HepG2 (cell line): ENCODE measurements around the gene PLD2. TPM values are rescaled to one million over a fixed set of nuclear protein-coding genes. Genes with fewer than 3 reads are reported as not detected.
A peak's percentile ranks its signal among the peaks of the same experiment; 100 is the strongest.

Experiments
- ARNT2 ChIP-seq: sonication (generic); formaldehyde crosslinking; IDR thresholded peaks from 2 replicates; pipeline ENCODE4 v1.8.0; 2022; ENCODE audit warnings: mild to moderate bottlenecking, low read depth, missing genetic modification reagents, moderate library complexity
- ATAD3A ChIP-seq: sonication (generic); formaldehyde crosslinking; IDR thresholded peaks from 2 replicates; pipeline ENCODE4 v1.4.0; 2020; ENCODE audit warnings: missing genetic modification reagents
- BCLAF1 ChIP-seq: fragments of 450-650 bp; IDR thresholded peaks from 2 replicates; pipeline ENCODE4 v1.6.1; 2017; ENCODE audit warnings: mild to moderate bottlenecking
- CCAR2 ChIP-seq: fragments of 200-400 bp; formaldehyde crosslinking; optimal IDR thresholded peaks from 2 replicates; pipeline ENCODE3; 2018; ENCODE audit warnings: low read depth, mild to moderate bottlenecking, low read length, moderate library complexity
- FOXP4 ChIP-seq: sonication (generic); formaldehyde crosslinking; IDR thresholded peaks from 2 replicates; pipeline ENCODE4 v1.4.0; 2020; ENCODE audit warnings: missing genetic modification reagents
- HHEX ChIP-seq: IDR thresholded peaks from 2 replicates; pipeline ENCODE4 v1.6.1; 2016; ENCODE audit warnings: control low read depth
- JARID2 ChIP-seq: sonication (generic); formaldehyde crosslinking; IDR thresholded peaks from 2 replicates; pipeline ENCODE4 v1.8.1; 2023; ENCODE audit warnings: missing genetic modification reagents, inconsistent platforms; ENCODE audit not compliant: insufficient replicate concordance
- NR2F1 ChIP-seq, 2 experiments: fragments of 450-650 bp in 1 of 2; formaldehyde crosslinking in 1 of 2; IDR thresholded peaks; 2 replicates each; pipeline versions ENCODE4 v1.5.0 to v1.6.1; 2016 to 2020; ENCODE audit warnings: mild to moderate bottlenecking in 1 of 2, missing compliant biosample characterization in 1 of 2, missing genetic modification reagents in 1 of 2, moderate library complexity in 1 of 2
- RAD51 ChIP-seq: fragments of 450-650 bp; IDR thresholded peaks from 2 replicates; pipeline ENCODE4 v1.6.1; 2016; ENCODE audit warnings: borderline replicate concordance
- SMAD9 ChIP-seq: sonication (generic); formaldehyde crosslinking; IDR thresholded peaks from 2 replicates; pipeline ENCODE4 v1.5.1; 2020; ENCODE audit warnings: mild to moderate bottlenecking, missing genetic modification reagents
- SMARCC2 ChIP-seq: fragments of 450-650 bp; IDR thresholded peaks from 2 replicates; pipeline ENCODE4 v1.6.1; 2017; ENCODE audit warnings: antibody characterized with exemption, mild to moderate bottlenecking
- TIGD3 ChIP-seq: sonication (generic); formaldehyde crosslinking; IDR thresholded peaks from 2 replicates; pipeline ENCODE4 v1.5.1; 2020; ENCODE audit warnings: mild to moderate bottlenecking, missing genetic modification reagents, borderline replicate concordance
- ZNF318 ChIP-seq: sonication (generic); formaldehyde crosslinking; IDR thresholded peaks from 2 replicates; pipeline ENCODE4 v1.4.0; 2020; ENCODE audit warnings: mild to moderate bottlenecking, missing genetic modification reagents
- ZNF792 ChIP-seq: IDR thresholded peaks from 2 replicates; pipeline ENCODE4 v1.6.1; 2016
- polyA plus RNA-seq, 8 experiments: library from polyadenylated mRNA; depleted of rRNA in 3 of 8; stranded (reverse) in 7 of 8; unstranded in 1 of 8; fragments of >200 nt; fragmentation: Illumina TruSeq in 4 of 8; extraction: Trizol in 4 of 8; gene quantifications; 2 replicates each; pipeline versions ENCODE4 v1.2.1 to v1.2.3, GENCODE V29; 2011 to 2016; ENCODE audit warnings: low read depth in 4 of 8, missing spikeins in 1 of 8, mixed read lengths in 1 of 8; ENCODE audit not compliant: insufficient read depth in 1 of 8
- total RNA-seq, 5 experiments: library from RNA; depleted of rRNA; stranded (reverse); fragments of >200 nt; fragmentation: Illumina TruSeq; extraction: Trizol; gene quantifications; 2 replicates each; pipeline ENCODE4 v1.2.3, GENCODE V29; 2016; ENCODE audit warnings: low read depth in 1 of 5

PLD2 gene
- total and polyA plus RNA-seq, 2 of the 13 experiments (the other 11 are each of a cell fraction or from before 2014, with no cell fraction given), result 13.4 to 29.7 TPM

- TF ChIP-seq BCLAF1 (no peak), ZNF318 (CRISPR knock-in tag) (no peak), RAD51 (no peak), SMARCC2 (no peak), JARID2 (CRISPR knock-in tag) (no peak), CCAR2 (no peak), ARNT2 (CRISPR knock-in tag) (no peak; the same call in 1 of the 2 replicates), TIGD3 (CRISPR knock-in tag) (no peak; the same call in 1 of the 2 replicates), NR2F1 (CRISPR knock-in tag; IDR thresholded peaks at IDR 0.05) (peak; percentile 54 to 81), ZNF792 (CRISPR knock-in tag) (peak; percentile 27; the same call in 1 of the 2 replicates), FOXP4 (CRISPR knock-in tag) (peak; percentile 75), ATAD3A (CRISPR knock-in tag) (no peak), SMAD9 (CRISPR knock-in tag) (no peak), HHEX (no peak)
Observed at GRCh38 chr17:4788807-4789700, 17.9 kb upstream of the PLD2 start, which contains the start of gene GLTPD2 (continued).
